CD14-positive monocyte (primary cell): ENCODE measurements around the gene SLC24A4. TPM values are rescaled to one million over a fixed set of nuclear protein-coding genes. Genes with fewer than 3 reads are reported as not detected.

Experiments
- DNase-seq, 3 donors: peaks; one replicate each; pipeline ENCODE4 v3.0.0-alpha.2; 2011 to 2022
- H2AFZ ChIP-seq: 2 replicates; pipeline ENCODE4 v1.6.0; 2012; ENCODE audit warnings: mild to moderate bottlenecking, low read depth, low read length, inconsistent platforms; ENCODE audit not compliant: insufficient read depth, poor library complexity, severe bottlenecking
- H3K27ac ChIP-seq, 2 donors: 1 replicate in 1 of 2; 2 replicates in 1 of 2; pipeline ENCODE4 v1.5.1; 2012 to 2013; ENCODE audit warnings: low read length in 2 of 2, control low read depth in 1 of 2, inconsistent platforms in 1 of 2, low read depth in 1 of 2, mild to moderate bottlenecking in 1 of 2
- H3K27me3 ChIP-seq, 2 donors: one replicate each; pipeline versions ENCODE4 v1.6.0 to v1.6.1; 2011 to 2013; ENCODE audit warnings: low read length in 2 of 2; ENCODE audit not compliant: control insufficient read depth in 2 of 2, insufficient read depth in 2 of 2
- H3K36me3 ChIP-seq, 2 donors: replicated peaks in 1 of 2; 1 replicate in 1 of 2; 2 replicates in 1 of 2; pipeline versions ENCODE4 v1.5.1 to v1.6.1; 2012 to 2013; ENCODE audit warnings: low read length in 2 of 2, control low read depth in 1 of 2, inconsistent platforms in 1 of 2, mild to moderate bottlenecking in 1 of 2; ENCODE audit not compliant: insufficient read depth in 2 of 2, control insufficient read depth in 1 of 2
- H3K4me1 ChIP-seq, 2 donors: 1 replicate in 1 of 2; 2 replicates in 1 of 2; pipeline versions ENCODE4 v1.5.1 to v1.6.1; 2012 to 2013; ENCODE audit warnings: low read length in 2 of 2, control low read depth in 1 of 2, inconsistent platforms in 1 of 2, mild to moderate bottlenecking in 1 of 2, moderate library complexity in 1 of 2; ENCODE audit not compliant: insufficient read depth in 2 of 2, control insufficient read depth in 1 of 2
- H3K4me2 ChIP-seq: replicated peaks from 2 replicates; pipeline ENCODE3; 2012; ENCODE audit warnings: low read length, moderate library complexity, mild to moderate bottlenecking; ENCODE audit not compliant: poor library complexity, severe bottlenecking; ENCODE audit errors: extremely low read depth
- H3K4me3 ChIP-seq, 3 experiments: fragments of 200-600 bp in 1 of 3; sonication (generic) in 1 of 3; replicated peaks in 1 of 3; 1 replicate in 2 of 3; 2 replicates in 1 of 3; pipeline ENCODE4 v1.5.1; 2011 to 2013; ENCODE audit warnings: low read length in 3 of 3, mild to moderate bottlenecking in 3 of 3, control low read depth in 2 of 3, low read depth in 2 of 3, inconsistent platforms in 1 of 3, moderate library complexity in 1 of 3
- H3K79me2 ChIP-seq: 2 replicates; pipeline ENCODE4 v1.6.0; 2012; ENCODE audit warnings: mild to moderate bottlenecking, control low read depth, inconsistent platforms, low read length, moderate library complexity; ENCODE audit not compliant: insufficient read depth
- H3K9ac ChIP-seq: 2 replicates; pipeline ENCODE4 v1.6.0; 2017; ENCODE audit warnings: low read length, mild to moderate bottlenecking; ENCODE audit not compliant: insufficient read depth, poor library complexity, severe bottlenecking
- H3K9me3 ChIP-seq, 2 donors: replicated peaks in 1 of 2; 1 replicate in 1 of 2; 2 replicates in 1 of 2; pipeline versions ENCODE4 v1.5.1 to v1.6.1; 2012 to 2013; ENCODE audit warnings: low read length in 2 of 2, control low read depth in 1 of 2; ENCODE audit not compliant: control insufficient read depth in 1 of 2, insufficient read depth in 1 of 2
- H4K20me1 ChIP-seq: 2 replicates; pipeline ENCODE4 v1.6.0; 2012; ENCODE audit warnings: mild to moderate bottlenecking, low read length, control low read depth, moderate library complexity; ENCODE audit not compliant: insufficient read depth
- H3K27ac Mint-ChIP-seq, 7 donors: one replicate each; pipeline ENCODE4 v1.8.0; 2020; ENCODE audit warnings: mild to moderate bottlenecking in 7 of 7, mixed read lengths in 7 of 7, moderate library complexity in 6 of 7, inconsistent platforms in 2 of 7
- H3K27me3 Mint-ChIP-seq, 3 donors: one replicate each; pipeline ENCODE4 v1.8.0; 2021 to 2022; ENCODE audit warnings: low read depth in 3 of 3, mild to moderate bottlenecking in 3 of 3, mixed read lengths in 3 of 3, moderate library complexity in 3 of 3, inconsistent platforms in 1 of 3
- H3K36me3 Mint-ChIP-seq, 2 donors: one replicate each; pipeline ENCODE4 v1.8.0; 2020; ENCODE audit warnings: mixed read lengths in 2 of 2, inconsistent platforms in 1 of 2, mild to moderate bottlenecking in 1 of 2
- H3K4me1 Mint-ChIP-seq: one replicate; pipeline ENCODE4 v1.8.0; 2020; ENCODE audit warnings: mild to moderate bottlenecking, mixed read lengths
- H3K4me3 Mint-ChIP-seq, 2 donors: one replicate each; pipeline ENCODE4 v1.8.0; 2020; ENCODE audit warnings: mild to moderate bottlenecking in 2 of 2, mixed read lengths in 2 of 2, moderate library complexity in 1 of 2
- H3K9me3 Mint-ChIP-seq, 7 donors: one replicate each; pipeline ENCODE4 v1.8.0; 2020 to 2022; ENCODE audit warnings: mixed read lengths in 7 of 7, mild to moderate bottlenecking in 6 of 7, moderate library complexity in 6 of 7, inconsistent platforms in 2 of 7
- WGBS: methylation state at CpG from one replicate; pipeline ENCODE4 v1.1.5; 2013; ENCODE audit warnings: missing lambda C conversion rate; ENCODE audit not compliant: insufficient coverage; 5-methylcytosine and 5-hydroxymethylcytosine counted together
- intact Hi-C, 2 donors: fragments of 100-400 bp; cut with micrococcal nuclease; formaldehyde crosslinking; loops; one replicate each; pipeline versions ENCODE4 v1.15.0 to v1.15.1; 2023
- polyA plus RNA-seq, 3 donors: library from polyadenylated mRNA; depleted of rRNA in 1 of 3; unstranded in 2 of 3; stranded (reverse) in 1 of 3; fragments of 300-500 nt in 2 of 3; fragments of >200 nt in 1 of 3; fragmentation: Illumina TruSeq in 2 of 3; gene quantifications; 1 replicate in 2 of 3; 2 replicates in 1 of 3; pipeline ENCODE4 v1.2.3, GENCODE V29; 2012 to 2021
- TF ChIP-seq, protein P1 (sequence below): fragments of 200-600 bp; IDR thresholded peaks from one replicate; pipeline ENCODE4 v1.8.0; 2022; ENCODE audit warnings: antibody characterized with exemption, mild to moderate bottlenecking

Gene SLC24A4
- polyA plus RNA-seq, 3 donors, result 20.0 to 41.9 (median 26.5) TPM

DNA sequence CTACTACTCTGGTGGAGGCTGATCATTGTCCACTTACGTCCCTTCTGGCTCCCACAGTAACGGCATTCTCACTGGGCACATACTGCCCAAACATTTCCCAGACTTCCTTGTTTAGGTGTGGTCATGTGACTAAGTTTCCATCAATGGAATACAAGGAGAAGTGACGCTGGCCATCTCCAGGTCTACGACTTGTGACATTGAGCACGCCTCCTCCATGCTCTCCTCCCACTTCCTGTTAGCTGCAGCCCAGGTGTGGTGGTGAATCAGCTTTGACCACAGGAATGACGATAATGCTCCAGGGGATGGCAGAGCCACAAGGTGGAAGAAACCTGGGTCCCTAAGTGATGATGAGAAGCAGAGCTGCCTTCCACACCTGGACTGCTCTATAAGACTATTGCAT, 6.0 kb upstream of the SLC24A4 start:
- Histone ChIP-seq H3K79me2 (no peaks in the 10 kb centered on the region), H3K9me3 (peaks cover 0 to 4% of the 10 kb centered on the region in 2 donors), H3K27me3 (peaks cover 15 to 38% of the 10 kb centered on the region in 2 donors), H4K20me1 (no peaks in the 10 kb centered on the region), H3K36me3 (no peaks in the 10 kb centered on the region), H2AFZ (no peak overlapping the region), H3K27ac (no peak overlapping the region), H3K4me3 (no peak overlapping the region), H3K9ac (no peak overlapping the region), H3K4me2 (no peak overlapping the region), H3K4me1 (no peaks in the 10 kb centered on the region)
- Mint-ChIP-seq H3K27ac (no peak overlapping the region), H3K4me3 (no peak overlapping the region), H3K4me1 (peaks cover 6% of the 10 kb centered on the region), H3K27me3 (peaks cover 44 to 53% (median 47%) of the 10 kb centered on the region in 3 donors), H3K9me3 (peaks cover 0 to 9% (median 3%) of the 10 kb centered on the region in 7 donors), H3K36me3 (peaks cover 0 to 6% of the 10 kb centered on the region in 2 donors)
- no peak for DNase-seq
- intact Hi-C loops, result no loop called here
- no CpG with 5 or more reads among the region's 6 CpGs for WGBS
- TF ChIP-seq, protein P1, sequence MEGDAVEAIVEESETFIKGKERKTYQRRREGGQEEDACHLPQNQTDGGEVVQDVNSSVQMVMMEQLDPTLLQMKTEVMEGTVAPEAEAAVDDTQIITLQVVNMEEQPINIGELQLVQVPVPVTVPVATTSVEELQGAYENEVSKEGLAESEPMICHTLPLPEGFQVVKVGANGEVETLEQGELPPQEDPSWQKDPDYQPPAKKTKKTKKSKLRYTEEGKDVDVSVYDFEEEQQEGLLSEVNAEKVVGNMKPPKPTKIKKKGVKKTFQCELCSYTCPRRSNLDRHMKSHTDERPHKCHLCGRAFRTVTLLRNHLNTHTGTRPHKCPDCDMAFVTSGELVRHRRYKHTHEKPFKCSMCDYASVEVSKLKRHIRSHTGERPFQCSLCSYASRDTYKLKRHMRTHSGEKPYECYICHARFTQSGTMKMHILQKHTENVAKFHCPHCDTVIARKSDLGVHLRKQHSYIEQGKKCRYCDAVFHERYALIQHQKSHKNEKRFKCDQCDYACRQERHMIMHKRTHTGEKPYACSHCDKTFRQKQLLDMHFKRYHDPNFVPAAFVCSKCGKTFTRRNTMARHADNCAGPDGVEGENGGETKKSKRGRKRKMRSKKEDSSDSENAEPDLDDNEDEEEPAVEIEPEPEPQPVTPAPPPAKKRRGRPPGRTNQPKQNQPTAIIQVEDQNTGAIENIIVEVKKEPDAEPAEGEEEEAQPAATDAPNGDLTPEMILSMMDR, result no peak

DNA sequence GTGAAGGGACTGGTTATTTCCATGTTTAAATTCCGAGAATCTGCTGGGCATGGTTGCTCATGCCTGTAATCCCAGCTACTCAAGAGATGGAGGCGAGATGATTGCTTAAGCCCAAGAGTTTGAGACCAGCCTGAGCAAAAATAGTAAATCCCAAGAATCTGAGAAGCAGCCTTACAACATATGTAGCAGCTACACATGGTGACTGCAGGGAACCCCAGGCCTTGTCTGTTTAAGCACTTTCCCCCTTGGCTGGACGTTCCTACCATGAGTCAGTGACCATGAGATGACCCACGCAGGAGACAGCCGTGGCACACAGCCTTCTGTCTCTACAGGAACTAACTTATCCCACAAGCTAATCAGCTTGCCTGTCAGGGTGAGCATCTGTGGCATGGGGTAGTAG, 5.5 kb upstream of the SLC24A4 start:
- TF ChIP-seq, protein P1, result no peak
- 100% methylated on average over 2 of the region's 5 CpGs for WGBS
- Mint-ChIP-seq H3K4me1 (peaks cover 11% of the 10 kb centered on the region), H3K27me3 (peaks cover 49 to 58% (median 52%) of the 10 kb centered on the region in 3 donors), H3K9me3 (peaks cover 0 to 13% (median 3%) of the 10 kb centered on the region in 7 donors), H3K27ac (no peak overlapping the region), H3K36me3 (peaks cover 0 to 7% of the 10 kb centered on the region in 2 donors), H3K4me3 (no peak overlapping the region)
- intact Hi-C loops, result no loop called here
- no peaks in the 10 kb centered on the region for H4K20me1 ChIP-seq
- peaks cover 0 to 5% of the 10 kb centered on the region in 2 donors for H3K9me3 ChIP-seq
- H3K36me3 ChIP-seq, result no peaks in the 10 kb centered on the region
- no peak overlapping the region for H3K4me3 ChIP-seq
- H3K27me3 ChIP-seq, result peaks cover 21 to 43% of the 10 kb centered on the region in 2 donors
- H2AFZ ChIP-seq, result no peak overlapping the region
- H3K4me2 ChIP-seq, result no peak overlapping the region
- H3K79me2 ChIP-seq, result no peaks in the 10 kb centered on the region
- no peak overlapping the region for H3K27ac ChIP-seq
- H3K9ac ChIP-seq, result no peak overlapping the region
- peaks cover 3% of the 10 kb centered on the region in 2 donors for H3K4me1 ChIP-seq
- DNase-seq, result peak in 1 of 3 donors; percentile 7
